ENCODE measurements around the gene DENND2D.
A peak's percentile ranks its signal among the peaks of the same experiment; 100 is the strongest.

DENND2D gene

DNA sequence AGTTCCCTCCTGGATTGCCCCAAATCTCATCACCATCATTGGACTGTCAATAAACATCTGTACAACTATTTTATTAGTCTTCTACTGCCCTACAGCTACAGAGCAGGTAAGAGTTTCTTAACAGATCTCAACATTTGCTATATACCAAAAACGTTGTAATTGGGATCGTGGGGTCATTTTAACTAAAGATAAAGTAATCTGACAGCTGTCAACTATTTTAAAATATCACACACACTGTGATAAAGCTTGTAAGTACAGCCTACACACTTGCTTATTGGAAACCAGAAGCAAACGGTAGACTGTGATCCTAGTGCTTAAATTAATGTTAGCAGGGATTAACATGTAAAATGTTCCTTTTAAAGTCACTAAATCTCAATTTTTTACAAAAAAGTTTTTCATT, 52.5 kb downstream of the DENND2D start:
- TF ChIP-seq, protein P1, sequence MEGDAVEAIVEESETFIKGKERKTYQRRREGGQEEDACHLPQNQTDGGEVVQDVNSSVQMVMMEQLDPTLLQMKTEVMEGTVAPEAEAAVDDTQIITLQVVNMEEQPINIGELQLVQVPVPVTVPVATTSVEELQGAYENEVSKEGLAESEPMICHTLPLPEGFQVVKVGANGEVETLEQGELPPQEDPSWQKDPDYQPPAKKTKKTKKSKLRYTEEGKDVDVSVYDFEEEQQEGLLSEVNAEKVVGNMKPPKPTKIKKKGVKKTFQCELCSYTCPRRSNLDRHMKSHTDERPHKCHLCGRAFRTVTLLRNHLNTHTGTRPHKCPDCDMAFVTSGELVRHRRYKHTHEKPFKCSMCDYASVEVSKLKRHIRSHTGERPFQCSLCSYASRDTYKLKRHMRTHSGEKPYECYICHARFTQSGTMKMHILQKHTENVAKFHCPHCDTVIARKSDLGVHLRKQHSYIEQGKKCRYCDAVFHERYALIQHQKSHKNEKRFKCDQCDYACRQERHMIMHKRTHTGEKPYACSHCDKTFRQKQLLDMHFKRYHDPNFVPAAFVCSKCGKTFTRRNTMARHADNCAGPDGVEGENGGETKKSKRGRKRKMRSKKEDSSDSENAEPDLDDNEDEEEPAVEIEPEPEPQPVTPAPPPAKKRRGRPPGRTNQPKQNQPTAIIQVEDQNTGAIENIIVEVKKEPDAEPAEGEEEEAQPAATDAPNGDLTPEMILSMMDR (IDR thresholded peaks at IDR 0.05; ENCODE audit: low read depth, low read length, missing control alignments) = no peak
- Histone ChIP-seq H3K27ac (no peak overlapping the region), H3K36me3 (replicated peaks) (peaks cover 10% of the 10 kb centered on the region), H3K27me3 (replicated peaks) (no peaks in the 10 kb centered on the region), H3K4me3 (ENCODE audit: low read depth, low read length) (no peak overlapping the region)
- DNase-seq = no peak
- in situ Hi-C loops (cut with HindIII; ENCODE audit: low pct_ligation_motif_present, low sequenced_read_pairs) = no loop called here

GRCh38 chr1:111145963-111146768, 54.3 kb downstream of the DENND2D start:
- no peak overlapping the region for H3K27ac ChIP-seq
- DNase-seq = no peak
- in situ Hi-C loops (cut with HindIII; ENCODE audit: low pct_ligation_motif_present, low sequenced_read_pairs) = no loop called here

DNA sequence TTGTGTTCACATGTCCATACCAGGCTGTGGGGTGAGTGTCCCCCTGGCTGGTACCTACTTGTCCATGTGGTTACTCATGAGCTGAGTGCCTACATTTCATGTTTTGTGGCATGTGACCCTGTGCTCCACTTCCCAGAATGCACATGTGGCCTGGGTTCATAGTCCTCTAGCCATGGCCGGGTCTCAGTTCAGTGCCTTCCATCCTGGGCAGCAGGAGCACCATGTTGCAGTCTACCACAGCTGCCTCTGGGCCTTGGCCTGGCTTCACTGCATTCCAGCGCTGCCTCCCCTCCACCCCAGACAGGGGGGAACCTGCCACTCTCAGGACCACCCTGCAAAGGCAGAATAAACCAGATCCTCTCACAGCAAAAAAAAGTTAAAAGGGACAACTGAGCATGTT, 54.9 kb downstream of the DENND2D start:
- no peaks in the 10 kb centered on the region for H3K27me3 ChIP-seq (replicated peaks)
- peaks cover 10% of the 10 kb centered on the region for H3K36me3 ChIP-seq (replicated peaks)
- DNase-seq = no peak
- H3K27ac ChIP-seq = no peak overlapping the region
- H3K4me3 ChIP-seq (ENCODE audit: low read depth, low read length) = no peak overlapping the region
- in situ Hi-C loops (cut with HindIII; ENCODE audit: low pct_ligation_motif_present, low sequenced_read_pairs) = no loop called here
- TF ChIP-seq, protein P1 (IDR thresholded peaks at IDR 0.05; ENCODE audit: low read depth, low read length, missing control alignments) = no peak

More at GRCh38 chr1:111145963-111146768, 54.3 kb downstream of the DENND2D start:
- Histone ChIP-seq H3K36me3 (replicated peaks) (peaks cover 10% of the 10 kb centered on the region), H3K4me3 (ENCODE audit: low read depth, low read length) (no peak overlapping the region), H3K27me3 (replicated peaks) (no peaks in the 10 kb centered on the region)
- TF ChIP-seq, protein P1 (IDR thresholded peaks at IDR 0.05; ENCODE audit: low read depth, low read length, missing control alignments) = no peak

- no peak for DNase-seq
- H3K4me3 ChIP-seq (ENCODE audit: low read depth, low read length) = no peak overlapping the region
- H3K27me3 ChIP-seq (replicated peaks) = no peaks in the 10 kb centered on the region
- in situ Hi-C loops (cut with HindIII; ENCODE audit: low pct_ligation_motif_present, low sequenced_read_pairs) = no loop called here
- no peaks in the 10 kb centered on the region for H3K36me3 ChIP-seq (replicated peaks)
- no peak overlapping the region for H3K27ac ChIP-seq
- TF ChIP-seq, protein P1 (IDR thresholded peaks at IDR 0.05; ENCODE audit: low read depth, low read length, missing control alignments) = no peak
These were observed 58.0 kb downstream of the DENND2D start for GRCh38 chr1:111142356-111142975.

DNA sequence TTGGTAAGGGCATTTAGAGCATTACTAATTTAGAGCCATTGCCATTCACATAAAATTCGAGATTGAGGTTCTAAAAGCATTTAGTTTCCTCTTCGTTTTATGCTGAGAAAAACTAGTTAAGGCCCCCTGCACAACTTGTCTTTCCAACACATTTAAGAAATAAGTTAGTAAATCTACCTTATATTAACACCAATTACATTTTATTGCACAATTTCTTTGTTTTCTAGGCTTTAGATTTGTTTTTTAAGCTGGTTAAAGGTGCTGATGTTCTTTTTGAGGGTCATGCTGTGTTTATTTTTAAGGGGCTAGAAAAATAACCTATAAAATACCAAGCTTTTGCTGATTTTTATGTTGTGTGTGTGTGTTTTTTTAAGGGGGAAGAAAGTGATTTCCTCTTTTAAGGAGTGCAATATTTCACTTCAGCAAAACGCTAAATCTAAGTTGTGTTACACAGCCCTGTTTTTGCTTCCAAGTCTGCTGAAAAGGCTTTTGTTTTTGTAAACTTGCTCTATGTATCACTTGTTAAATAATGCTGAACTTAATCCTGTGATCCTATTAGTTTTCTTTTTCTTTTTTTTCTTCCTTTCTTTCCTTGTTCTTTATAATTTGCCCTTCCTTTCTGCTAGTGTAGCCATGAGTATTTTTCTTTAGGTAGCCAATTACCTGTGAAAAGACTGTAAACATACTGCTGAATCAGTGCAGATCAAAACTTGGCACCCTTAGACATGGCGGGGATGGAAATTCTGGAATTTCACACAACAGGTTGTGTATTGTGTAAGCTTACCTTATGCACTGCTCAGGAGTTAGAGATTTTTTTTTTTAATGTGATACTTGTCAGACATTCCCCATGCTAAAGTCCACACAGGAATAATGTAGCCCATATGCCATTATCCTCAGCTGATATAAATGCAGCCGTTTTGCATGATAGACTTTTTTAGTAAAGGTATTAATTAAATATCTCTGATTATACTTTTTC, 58.9 kb downstream of the DENND2D start:
- in situ Hi-C loops (cut with HindIII; ENCODE audit: low pct_ligation_motif_present, low sequenced_read_pairs) = no loop called here
- Histone ChIP-seq H3K27ac (no peak overlapping the region), H3K4me3 (ENCODE audit: low read depth, low read length) (peak overlapping the region; percentile 87), H3K27me3 (replicated peaks) (no peaks in the 10 kb centered on the region), H3K36me3 (replicated peaks) (no peaks in the 10 kb centered on the region)
- DNase-seq = no peak
- TF ChIP-seq, protein P1 (IDR thresholded peaks at IDR 0.05; ENCODE audit: low read depth, low read length, missing control alignments) = no peak

Measured in brain microvascular endothelial cell (primary cell).